ENCODE results near the gene CYP2W1. TPM values are rescaled to one million over a fixed set of nuclear protein-coding genes. Genes with fewer than 3 reads are reported as not detected.
"Not testable (repeated sequence)": the region's sequence is repeated elsewhere in the genome, so short reads cannot be mapped to it uniquely, and the experiment has no call there.

The CYP2W1 gene
- polyA plus RNA-seq, 3 donors, result 1.8 to 4.1 (median 2.7) TPM

DNA sequence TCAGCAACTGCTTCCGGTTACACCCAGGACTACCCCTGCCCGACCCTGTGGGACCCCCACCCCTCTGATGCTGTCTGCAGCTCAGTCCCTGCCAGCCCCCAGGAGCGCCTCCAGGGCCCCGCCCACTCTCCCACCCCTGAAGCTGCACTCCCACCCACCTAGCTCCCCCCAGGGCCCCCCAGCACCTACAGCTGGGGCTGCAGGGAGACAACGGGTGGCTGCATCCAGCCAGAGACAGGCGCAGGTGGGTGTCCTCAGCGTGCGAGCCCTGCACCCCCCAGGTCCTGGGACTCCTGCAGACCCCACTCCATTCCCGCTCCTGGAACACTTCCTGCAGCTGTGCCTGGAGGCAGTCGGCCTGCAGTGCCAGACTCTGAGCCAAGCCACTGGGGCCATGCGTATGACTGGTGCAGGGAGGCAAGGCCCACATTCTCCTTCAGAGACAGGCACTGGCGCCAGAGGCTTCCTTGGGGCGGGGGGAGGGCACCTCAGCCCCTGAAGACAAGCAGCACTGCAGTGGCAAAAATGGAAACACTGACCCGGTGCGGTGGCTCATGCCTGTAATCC is 6.1 kb downstream of the CYP2W1 start:
- DNase-seq (ENCODE audit: extremely low read depth in 1 of 11, low read depth in 9 of 11, low spot score in 4 of 11), result no peak

DNA sequence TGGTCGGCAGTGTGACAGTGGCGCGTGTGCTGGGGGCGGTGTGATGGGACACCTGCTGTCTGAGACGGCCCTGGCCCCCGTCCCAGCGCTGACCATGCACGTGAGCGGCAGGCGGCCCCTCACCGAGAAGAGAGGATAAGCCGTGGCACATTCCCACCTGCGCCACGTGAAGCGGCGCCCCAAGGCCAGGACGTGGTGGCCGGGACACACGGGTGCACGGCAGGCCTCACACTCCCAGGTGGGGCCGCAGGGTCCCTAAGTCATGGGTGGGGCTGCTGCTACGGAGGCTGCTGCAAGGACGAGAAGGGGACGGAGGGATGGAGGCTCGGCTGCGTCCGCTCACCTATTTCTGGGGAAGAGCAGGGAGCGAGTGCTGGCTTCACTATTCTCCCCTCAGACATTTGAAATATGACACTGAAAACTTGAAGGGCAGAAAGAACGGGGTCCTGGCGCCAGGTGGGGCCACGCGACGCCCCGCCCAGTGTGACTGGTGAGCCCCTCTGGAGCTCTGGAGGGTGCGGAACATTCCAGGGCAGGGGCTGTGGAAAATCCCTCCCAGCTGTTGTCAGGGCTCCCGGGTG is 7.5 kb downstream of the CYP2W1 start:
- no peak for DNase-seq (ENCODE audit: extremely low read depth in 1 of 11, low read depth in 9 of 11, low spot score in 4 of 11)

DNA sequence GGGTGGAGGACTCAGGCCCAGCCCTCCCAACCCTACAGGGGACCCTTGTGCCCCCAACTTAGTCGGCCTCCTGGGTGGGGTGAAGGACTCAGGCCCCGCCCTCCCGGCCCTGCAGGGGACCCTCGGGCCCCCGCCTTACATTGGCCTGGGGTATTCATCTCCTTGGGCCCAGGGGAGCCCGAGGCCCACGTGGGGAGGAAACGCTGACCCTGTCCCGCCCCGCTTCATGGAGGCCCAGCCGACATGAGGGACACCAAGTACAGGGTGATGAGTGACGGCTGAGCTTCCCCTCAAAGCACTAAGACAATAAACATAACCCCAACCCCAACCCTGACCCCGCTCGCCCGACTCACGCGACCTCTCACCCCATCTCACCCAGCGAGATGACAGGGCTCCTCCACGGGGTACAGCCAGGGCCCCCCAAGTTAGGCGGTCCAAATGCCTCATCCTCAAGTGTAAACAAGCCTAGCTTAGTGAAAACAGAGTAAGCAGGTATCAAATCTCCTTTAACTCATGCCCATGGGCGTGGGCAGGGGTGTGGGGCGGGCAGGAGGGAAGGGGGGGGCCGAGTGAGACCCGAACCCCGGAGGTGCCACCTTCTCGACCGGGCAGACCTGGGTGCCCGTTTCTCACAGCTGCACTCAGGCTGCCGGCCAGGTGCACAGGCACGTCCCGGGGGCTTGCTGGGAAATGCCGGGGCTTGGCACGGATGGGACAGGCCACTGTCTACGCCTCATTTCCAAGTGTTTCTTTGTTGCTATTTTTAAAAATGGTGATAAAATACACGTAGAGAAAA is 8.2 kb downstream of the CYP2W1 start:
- DNase-seq (ENCODE audit: extremely low read depth in 1 of 11, low read depth in 9 of 11, low spot score in 4 of 11), result no peak

DNA sequence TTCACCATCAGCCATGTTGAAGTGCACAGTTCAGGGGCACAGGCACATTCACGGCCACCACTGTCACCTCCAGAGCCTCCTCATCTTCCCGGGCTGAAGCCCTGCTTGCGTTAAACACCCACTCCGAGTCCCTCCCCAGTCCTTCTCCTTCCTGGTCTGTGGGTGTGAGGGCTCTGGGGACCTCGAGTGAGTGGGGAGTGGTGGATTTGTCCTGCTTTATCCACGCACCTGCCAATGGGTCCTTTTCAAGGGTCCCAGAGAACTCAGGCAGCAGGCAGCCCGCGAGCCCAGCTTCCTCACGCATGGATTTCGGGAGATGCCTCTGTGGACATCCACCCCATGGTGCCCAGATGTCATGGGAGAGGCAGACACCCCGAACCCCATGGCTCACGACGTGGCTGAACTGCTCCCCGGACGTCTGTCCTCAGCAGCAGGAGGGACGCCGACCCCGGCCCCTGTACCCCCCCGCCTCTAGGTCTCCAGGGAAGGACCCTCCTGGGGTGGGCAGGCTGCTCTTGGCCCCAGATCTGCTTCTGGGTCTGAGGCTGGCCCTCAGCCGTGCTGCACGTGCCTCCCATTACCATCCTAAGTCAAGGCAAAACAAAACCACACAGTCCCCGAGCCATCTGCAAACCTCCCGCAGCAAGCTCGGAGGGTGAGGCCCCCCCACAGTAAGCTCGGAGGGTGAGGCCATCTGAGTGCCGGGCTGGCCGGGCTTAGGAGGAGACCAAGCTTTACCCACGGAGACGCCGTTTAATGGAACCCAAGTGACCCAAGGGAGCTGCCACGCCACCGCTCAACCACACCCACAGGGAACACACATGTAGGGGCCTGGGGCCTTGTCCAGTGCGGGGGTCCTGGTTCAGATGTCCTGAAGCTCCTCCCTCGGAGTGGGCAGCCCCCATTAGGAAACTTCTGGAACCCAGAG is 9.0 kb downstream of the CYP2W1 start:
- DNase-seq (ENCODE audit: extremely low read depth in 1 of 11, low read depth in 9 of 11, low spot score in 4 of 11), result no peak

DNA sequence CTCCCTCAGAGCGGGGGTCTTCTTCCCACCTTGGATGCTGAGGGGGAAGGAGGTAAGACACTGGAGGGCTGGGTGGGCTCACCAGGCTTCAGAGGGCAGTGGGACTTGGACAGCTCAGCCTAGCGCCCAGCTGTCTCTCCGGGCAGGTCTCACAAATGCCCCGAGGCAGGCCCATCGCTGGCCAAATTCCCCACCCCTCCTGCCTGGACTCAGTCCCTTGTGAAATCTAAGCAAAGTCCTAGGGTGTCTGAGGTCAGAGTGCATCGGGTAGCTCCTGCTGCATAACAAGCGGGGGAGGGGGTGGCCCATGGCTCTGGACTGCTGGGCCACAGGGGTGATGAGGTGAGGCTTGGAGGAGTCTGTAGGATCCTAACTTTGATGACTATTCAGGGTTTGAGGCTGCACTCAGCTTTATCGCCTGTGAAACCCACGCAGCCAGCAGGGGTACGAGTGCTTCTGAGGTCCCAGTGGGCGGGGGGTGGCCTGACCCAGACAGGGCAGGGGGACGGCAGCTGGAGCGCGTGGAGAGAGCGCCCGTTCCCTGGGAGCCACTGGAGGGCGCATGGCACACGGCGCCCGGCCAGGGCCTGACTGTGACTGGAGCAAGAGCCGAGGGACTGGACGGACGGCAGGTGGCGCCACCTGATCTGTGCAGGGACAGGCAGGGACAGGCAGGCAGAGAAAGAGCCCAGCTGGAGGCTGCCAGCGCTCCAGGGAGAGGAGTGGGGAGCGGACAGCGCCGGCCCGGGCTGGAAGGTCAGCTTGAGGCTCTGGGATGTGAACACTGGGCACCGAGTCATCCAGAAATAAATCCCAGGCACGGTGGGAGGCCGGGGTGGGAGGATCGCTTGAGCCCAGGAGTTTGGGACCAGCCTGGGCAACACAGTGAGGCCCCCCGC is 10.0 kb downstream of the CYP2W1 start:
- DNase-seq (ENCODE audit: extremely low read depth in 1 of 11, low read depth in 9 of 11, low spot score in 4 of 11), result peak; percentile 82 to 97 (median 94)

DNA sequence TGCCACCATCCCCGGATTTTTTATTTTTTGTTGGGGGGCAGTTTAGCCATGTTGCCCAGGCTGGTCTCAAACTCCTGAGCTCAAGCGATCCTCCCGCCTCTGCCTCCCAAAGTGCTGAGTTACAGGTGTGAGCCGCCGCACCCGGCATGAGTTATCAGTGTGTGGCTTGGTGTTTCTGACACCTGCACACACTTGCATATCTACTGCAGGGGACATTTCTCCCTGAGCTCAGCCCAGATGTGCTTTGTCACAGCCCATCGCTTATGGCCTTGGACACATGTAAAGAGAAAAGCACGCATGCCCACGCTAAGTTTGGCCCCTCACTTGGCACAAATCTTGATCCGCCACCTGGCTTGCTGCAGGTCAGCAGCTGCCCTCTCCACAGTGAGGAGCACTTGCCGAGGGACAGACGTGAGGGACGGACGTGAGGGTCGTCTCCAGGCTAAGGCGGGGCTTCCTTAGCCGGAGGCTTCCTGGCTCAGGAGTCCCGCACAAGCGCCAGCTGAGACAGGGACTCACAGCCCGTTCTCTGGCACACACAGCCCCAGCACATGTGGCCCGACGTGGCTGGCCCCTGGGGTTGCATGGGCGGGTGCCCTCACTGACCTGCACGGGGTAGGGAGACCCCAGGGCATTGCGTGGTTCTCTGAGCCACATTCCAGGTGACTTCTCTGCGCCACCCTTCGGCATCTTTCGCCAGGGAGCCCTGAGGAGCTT is 11.8 kb downstream of the CYP2W1 start:
- no peak for DNase-seq (ENCODE audit: extremely low read depth in 1 of 11, low read depth in 9 of 11, low spot score in 4 of 11)

DNA sequence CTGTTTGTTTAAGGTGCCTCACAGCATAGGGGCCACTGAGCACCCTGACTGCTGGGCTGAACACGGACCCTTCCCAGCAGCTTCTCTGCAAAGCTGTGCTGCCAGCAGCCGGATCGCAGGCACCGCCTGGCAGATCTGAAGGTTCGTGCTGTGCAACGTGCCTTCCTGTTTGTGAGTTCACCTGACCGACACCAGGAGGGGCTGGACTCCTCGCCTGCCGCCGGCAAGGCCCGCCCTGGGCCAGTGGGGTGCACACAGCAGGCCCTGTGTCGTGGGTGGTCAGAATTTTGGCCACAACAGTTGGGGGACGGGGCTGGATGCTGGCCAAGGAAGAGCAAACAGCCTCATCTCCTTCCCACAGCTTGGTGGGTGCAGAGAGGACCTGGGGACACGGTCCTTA is 12.6 kb downstream of the CYP2W1 start:
- DNase-seq (ENCODE audit: extremely low read depth in 1 of 11, low read depth in 9 of 11, low spot score in 4 of 11), result no peak

DNA sequence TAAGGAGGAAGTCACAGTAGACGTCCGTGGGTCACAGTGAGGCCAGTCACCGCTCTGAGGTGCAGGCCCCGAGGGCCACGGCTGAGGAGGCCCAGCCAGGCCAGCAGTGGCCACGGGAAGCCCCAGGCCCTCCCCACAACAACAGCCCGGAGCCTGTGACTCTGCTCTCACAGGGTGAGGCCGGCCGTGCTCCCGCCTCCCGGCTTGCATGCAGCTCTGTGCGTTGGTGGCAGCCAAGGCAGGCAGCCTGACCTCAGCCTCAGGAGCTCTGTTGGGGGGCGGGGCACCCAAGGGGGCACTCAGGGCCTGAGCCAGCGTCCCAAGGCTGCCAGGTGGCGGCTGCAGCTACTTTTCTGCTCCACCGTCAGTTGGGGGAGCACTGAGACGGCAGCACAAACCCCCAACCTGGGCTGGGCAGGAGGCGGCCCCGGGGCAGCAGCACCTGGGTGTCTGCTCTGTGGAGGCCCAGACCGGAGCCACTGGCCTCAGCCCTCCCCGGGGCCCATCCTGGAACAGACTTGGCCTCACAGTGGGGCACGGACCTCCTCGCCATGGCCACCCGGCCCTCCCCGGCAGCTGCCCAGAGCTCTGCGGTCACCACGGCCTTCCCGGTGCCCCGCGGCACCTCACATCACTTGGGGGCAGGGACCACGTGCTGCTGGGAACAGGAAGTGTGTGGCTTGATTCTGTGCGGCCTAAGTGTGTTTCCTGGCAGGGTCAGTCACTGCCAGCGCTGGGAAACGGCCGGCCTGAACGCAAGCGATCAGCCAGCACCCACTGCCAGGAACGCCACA is 13.3 kb downstream of the CYP2W1 start:
- DNase-seq (ENCODE audit: extremely low read depth in 1 of 11, low read depth in 9 of 11, low spot score in 4 of 11), result no peak

DNA sequence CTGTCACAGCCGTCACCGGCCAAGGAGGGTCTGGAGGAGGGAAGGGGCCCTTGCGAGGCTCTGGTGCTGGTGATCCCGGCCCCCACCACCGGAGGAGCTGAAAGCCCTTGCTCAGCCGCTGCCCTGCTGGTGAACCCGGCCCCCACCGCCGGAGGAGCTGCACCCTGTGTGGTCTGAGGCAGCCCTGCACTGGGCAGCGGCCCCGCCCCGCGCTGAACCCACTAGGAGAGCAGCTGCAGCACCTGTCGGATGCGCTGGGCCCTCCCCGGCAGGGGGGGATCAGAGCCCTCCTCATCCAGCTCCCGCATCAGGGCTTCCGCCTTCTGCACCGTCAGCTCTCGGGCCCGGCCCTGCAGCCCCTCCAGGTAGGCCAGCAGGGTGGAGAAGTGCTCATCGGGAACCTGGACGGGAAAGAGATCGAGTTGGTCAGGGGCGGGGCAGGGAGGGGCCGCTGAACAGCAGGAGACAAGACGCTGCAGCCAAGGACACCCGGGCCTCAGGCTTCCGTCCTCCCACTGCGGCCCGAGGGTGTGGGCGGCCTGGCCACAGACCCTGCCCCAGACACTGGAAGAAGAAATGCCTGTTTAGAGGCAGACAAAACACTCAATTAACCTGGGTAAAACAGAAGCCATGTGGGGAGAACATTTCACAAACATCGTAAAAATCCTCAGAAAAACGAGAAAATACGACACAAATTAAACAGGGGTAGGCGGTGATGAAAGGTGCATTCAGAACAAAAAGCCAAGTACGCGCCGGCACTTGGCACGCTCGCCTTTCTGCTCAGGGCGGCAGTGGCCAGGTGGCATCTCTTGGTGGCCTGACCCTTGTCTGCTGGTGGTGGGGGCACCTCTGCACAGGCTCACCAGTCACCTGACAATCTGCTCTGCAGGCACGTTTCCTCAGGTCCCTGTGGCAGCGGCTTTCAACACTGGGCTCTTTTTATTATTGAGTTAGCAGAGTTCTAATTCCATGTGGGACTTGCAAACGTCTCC is 14.7 kb downstream of the CYP2W1 start:
- no peak for DNase-seq (ENCODE audit: extremely low read depth in 1 of 11, low read depth in 9 of 11, low spot score in 4 of 11)

DNA sequence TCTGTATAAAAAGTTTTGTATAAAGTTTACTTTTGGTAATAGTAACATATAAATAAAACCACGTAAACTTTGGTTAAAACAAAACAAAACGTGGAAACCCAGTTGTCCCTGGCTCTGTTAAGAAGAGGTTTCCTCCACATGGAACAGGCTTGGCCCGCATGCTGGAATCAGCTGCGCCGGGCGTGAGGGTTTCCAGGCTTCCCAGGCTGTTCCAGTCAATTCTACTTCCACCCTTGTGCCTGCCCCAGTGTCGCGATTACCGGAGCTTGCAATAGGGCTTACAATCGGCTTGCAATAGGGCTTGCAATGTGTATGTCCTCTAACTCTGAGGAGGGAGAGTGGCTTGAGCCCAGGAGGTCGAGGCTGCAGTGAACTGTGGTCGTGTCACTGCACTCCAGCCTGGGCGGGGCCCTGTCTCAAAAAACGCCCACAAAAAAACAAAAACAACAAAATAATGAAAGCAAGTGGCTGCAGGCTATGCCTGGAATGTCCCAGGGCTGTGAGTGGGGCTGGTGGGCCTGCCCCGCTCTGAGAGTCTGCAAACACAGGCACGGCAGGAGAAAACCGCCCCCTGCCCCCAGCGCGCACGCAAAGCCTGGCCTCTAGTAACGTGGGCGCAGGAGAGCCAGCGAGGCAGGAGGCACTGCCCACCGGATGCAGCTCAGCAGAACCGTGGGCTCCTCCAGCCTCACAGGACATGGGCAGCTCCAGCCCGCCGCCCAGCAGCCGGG is 16.3 kb downstream of the CYP2W1 start:
- no peak for DNase-seq (ENCODE audit: extremely low read depth in 1 of 11, low read depth in 9 of 11, low spot score in 4 of 11)

DNA sequence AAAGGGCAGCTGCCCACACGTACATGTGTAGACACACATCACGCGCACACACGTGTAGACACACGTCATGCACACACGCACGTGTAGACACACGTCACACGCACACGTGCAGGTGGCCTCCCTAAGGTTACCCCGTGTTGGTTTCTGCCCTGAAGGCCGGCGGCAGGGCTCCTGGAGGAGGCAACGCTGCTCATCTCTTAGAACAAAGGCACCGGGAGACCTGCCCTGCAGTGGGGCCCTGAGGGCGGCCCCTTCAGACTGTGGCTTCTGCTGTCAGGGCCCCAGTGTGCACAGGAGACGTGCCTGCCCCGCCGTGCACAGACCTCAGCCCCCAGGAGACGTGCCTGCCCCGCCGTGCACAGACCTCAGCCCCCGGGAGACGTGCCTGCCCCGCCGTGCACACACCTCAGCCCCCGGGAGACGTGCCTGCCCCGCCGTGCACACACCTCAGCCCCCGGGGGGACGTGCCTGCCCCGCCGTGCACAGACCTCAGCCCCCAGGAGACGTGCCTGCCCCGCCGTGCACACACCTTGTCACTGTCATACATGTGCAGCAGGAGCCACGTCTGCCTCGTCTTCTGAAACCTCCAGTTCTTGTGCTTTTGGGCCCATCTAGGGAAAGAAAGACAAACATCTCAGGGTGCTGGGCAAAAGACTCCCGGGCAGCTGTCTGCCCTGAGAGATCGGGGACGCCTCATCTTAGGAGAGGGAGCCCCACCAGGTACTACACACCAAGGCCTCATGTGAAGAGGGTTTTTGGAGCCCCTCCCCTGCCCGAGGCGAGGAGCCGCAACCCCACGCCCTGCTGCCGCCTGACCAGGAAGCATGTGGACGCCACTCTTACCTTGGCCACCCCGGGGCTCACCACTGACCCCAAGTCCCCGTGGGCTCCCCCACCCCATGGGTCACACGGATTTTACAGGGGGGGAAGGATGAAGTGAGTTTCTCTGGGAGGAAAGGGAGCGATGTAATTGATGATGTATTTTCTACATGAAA is 17.3 kb downstream of the CYP2W1 start:
- no peak for DNase-seq (ENCODE audit: extremely low read depth in 1 of 11, low read depth in 9 of 11, low spot score in 4 of 11)

DNA sequence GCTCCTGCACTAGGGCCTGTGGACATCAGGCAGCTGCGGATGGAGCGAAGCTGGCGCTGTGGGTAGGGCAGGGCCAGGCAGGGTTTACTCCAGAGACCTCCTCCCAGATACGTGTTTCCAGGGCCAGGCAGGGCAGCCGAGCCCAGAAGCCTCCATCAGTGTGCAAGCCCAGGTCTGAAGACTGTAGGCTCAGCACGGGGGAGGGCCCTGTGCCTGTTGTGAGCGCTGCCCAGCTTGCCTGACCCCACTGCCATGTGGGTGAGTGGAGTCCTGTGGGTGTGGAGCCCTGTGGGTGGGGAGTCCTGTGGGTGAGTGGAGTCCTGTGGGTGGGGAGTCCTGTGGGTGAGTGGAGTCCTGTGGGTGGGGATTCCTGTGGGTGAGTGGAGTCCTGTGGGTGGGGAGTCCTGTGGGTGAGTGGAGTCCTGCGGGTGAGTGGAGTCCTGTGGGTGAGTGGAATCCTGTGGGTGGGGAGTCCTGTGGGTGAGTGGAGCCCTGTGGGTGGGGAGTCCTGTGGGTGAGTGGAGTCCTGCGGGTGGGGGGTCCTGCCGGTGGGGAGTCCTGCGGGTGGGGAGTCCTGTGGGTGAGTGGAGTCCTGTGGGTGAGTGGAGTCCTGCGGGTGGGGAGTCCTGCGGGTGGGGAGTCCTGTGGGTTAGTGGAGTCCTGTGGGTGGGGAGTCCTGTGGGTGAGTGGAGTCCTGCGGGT is 18.2 kb downstream of the CYP2W1 start:
- not testable (repeated sequence) for DNase-seq (ENCODE audit: extremely low read depth in 1 of 11, low read depth in 9 of 11, low spot score in 4 of 11)

DNA sequence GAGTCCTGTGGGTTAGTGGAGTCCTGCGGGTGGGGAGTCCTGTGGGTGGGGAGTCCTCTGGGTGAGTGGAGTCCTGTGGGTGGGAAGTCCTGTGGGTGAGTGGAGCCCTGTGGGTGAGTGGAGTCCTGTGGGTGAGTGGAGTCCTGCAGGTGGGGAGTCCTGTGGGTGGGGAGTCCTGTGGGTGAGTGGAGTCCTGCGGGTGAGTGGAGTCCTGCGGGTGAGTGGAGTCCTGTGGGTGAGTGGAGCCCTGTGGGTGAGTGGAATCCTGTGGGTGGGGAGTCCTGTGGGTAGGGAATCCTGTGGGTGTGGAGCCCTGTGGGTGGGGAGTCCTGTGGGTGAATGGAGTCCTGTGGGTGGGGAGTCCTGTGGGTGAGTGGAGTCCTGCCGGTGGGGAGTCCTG is 19.0 kb downstream of the CYP2W1 start:
- DNase-seq (ENCODE audit: extremely low read depth in 1 of 11, low read depth in 9 of 11, low spot score in 4 of 11), result not testable (repeated sequence)

DNA sequence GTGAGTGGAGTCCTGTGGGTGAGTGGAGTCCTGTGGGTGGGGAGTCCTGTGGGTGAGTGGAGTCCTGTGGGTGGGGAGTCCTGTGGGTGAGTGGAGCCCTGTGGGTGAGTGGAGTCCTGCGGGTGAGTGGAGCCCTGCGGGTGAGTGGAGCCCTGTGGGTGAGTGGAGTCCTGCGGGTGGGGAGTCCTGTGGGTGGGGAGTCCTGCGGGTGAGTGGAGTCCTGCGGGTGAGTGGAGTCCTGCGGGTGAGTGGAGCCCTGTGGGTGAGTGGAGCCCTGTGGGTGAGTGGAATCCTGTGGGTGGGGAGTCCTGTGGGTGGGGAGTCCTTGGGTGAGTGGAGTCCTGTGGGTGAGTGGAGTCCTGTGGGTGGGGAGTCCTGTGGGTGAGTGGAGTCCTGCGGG is 19.5 kb downstream of the CYP2W1 start:
- DNase-seq (ENCODE audit: extremely low read depth in 1 of 11, low read depth in 9 of 11, low spot score in 4 of 11), result not testable (repeated sequence)

All from renal cortex interstitium (tissue), 11 donors.